Nucleus accumbens (tissue), 56 donors: Measurements from ENCODE around the gene CAPG.
"Not testable (repeated sequence)": the region's sequence is repeated elsewhere in the genome, so short reads cannot be mapped to it uniquely, and the experiment has no call there.

Experiments used
- DNase-seq, 56 donors: peaks; one replicate each; lab custom pipeline; 2025; lab: John Stamatoyannopoulos, UW

CAPG gene

GRCh38 chr2:85369500-85369899, 40.7 kb downstream of the CAPG start:
- DNase-seq, result no peak

GRCh38 chr2:85368921-85369320, 41.2 kb downstream of the CAPG start:
- no peak for DNase-seq

- DNase-seq, result no peak
These were observed 43.0 kb downstream of the CAPG start for GRCh38 chr2:85367180-85367579.

GRCh38 chr2:85362653-85363387, 47.3 kb downstream of the CAPG start:
- not testable (repeated sequence) for DNase-seq

GRCh38 chr2:85357736-85358135, 52.4 kb downstream of the CAPG start:
- no peak for DNase-seq

- no peak for DNase-seq
These were observed 54.0 kb downstream of the CAPG start for GRCh38 chr2:85356186-85356585.

GRCh38 chr2:85355521-85355920, 54.6 kb downstream of the CAPG start:
- no peak for DNase-seq

GRCh38 chr2:85355073-85355410, 55.1 kb downstream of the CAPG start:
- DNase-seq, result no peak

- DNase-seq, result peak; percentile 72 to 98 (median 94)
These were observed 55.7 kb downstream of the CAPG start, which contains the start of the genes ELMOD3 and RETSAT for GRCh38 chr2:85354286-85355072. Gene ELMOD3, plus strand, starts transcription at chr2:85354769. Its CDS starts 2,430 bp downstream, at chr2:85357199. Gene RETSAT, minus strand, starts transcription at chr2:85354528. Its CDS starts 21 bp downstream, at chr2:85354507.

GRCh38 chr2:85353876-85354285, 56.3 kb downstream of the CAPG start:
- DNase-seq, result peak in 8 of 56 donors; percentile 25 to 42 (median 34)

- no peak for DNase-seq
These were observed 62.6 kb downstream of the CAPG start for GRCh38 chr2:85347599-85347998.
